Cardiac fibroblast (primary cell): ENCODE measurements around the gene TBC1D7.

Source experiments
- DNase-seq, 2 donors: peaks; one replicate each; pipeline versions ENCODE4 v3.0.0 to v3.0.0-alpha.2; 2010; ENCODE audit warnings: low read depth in 2 of 2
- H3K4me3 ChIP-seq, 2 donors: replicated peaks in 1 of 2; 1 replicate in 1 of 2; 2 replicates in 1 of 2; pipeline ENCODE4 v1.5.1; 2011; ENCODE audit warnings: low read depth in 2 of 2, low read length in 2 of 2, mild to moderate bottlenecking in 2 of 2, moderate library complexity in 1 of 2
- TF ChIP-seq, protein P1 (sequence below): IDR thresholded peaks from one replicate; pipeline ENCODE4 v1.5.1; 2011; ENCODE audit warnings: low read depth, mild to moderate bottlenecking, low read length, inconsistent platforms

Gene TBC1D7

GRCh38 chr6:13307508-13307995, 20.8 kb downstream of the TBC1D7 start:
- TF ChIP-seq, protein P1, sequence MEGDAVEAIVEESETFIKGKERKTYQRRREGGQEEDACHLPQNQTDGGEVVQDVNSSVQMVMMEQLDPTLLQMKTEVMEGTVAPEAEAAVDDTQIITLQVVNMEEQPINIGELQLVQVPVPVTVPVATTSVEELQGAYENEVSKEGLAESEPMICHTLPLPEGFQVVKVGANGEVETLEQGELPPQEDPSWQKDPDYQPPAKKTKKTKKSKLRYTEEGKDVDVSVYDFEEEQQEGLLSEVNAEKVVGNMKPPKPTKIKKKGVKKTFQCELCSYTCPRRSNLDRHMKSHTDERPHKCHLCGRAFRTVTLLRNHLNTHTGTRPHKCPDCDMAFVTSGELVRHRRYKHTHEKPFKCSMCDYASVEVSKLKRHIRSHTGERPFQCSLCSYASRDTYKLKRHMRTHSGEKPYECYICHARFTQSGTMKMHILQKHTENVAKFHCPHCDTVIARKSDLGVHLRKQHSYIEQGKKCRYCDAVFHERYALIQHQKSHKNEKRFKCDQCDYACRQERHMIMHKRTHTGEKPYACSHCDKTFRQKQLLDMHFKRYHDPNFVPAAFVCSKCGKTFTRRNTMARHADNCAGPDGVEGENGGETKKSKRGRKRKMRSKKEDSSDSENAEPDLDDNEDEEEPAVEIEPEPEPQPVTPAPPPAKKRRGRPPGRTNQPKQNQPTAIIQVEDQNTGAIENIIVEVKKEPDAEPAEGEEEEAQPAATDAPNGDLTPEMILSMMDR = no peak
- no peak overlapping the region for H3K4me3 ChIP-seq
- peak; percentile 86 to 97 for DNase-seq

DNA sequence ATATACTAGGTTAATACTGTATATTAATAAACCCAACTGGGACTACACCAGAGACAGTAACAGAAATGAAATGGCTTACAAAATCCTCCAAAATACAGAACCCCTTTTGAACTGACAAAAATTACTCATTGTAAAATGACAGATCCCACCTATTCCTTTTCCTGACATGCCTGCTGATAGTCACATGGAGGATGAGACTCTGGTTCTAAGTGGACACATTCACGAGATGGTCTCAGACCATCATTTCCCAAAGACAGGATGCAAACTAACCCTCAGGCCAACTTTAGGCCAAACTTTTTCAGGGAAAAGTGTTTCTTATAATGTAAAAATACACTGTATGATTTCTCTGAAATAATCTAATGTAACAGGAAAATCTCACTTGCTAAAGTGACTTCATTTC, 22.5 kb downstream of the TBC1D7 start:
- TF ChIP-seq, protein P1 = no peak
- H3K4me3 ChIP-seq = no peak overlapping the region
- no peak for DNase-seq

DNA sequence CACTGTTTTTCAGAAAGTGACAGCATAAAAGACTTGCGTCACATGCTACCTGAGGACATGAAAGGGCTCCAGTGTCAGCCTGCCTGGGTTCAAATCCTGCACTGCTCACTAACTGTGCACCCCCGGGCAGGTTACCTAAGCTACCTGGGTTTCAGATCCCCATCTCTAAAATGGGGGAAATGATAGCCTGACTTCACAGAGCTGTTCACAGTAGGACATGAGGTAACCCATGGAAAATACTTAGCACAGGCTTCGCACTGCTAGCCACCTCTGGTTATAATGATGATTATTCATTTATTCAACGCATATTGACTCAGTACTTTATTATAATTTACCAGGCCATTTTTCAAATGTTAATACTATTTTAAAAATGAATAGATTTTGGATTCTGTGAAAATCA, 23.0 kb downstream of the TBC1D7 start:
- DNase-seq = no peak
- H3K4me3 ChIP-seq = no peak overlapping the region
- TF ChIP-seq, protein P1 = no peak

DNA sequence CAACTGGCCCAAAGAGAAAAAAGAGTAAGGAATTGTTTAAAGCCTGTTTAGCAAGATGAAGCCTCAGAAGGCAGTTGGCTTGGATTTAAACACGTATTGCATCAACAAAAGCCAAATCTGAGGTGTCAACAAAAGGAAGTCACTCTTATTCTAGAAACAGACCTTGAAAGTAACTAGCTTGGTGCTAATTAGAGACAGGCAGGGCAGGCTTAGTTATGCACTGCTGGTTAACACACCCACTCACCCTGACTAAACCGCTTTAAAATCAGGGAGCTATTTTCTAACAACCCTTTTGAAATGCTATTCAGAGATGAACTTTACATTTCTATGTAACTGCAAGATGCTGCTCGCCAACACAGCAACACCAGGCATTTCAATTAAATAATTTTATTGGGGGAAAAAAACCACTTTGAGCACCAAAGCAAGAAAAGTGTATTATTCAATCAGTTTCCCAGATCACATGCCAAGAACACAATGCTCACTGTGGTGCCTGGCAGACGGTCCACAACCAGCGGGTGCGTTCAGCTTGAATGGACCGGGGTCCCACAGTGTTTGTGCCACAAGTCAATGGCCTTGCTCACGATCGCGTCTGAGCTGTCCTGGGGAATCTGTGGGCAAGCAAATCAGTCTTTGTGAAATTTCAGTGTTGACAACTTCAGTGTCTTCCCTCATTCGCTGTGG, 23.6 kb downstream of the TBC1D7 start:
- DNase-seq = peak in 1 of 2 donors; percentile 42
- no peak overlapping the region for H3K4me3 ChIP-seq
- TF ChIP-seq, protein P1 = no peak

DNA sequence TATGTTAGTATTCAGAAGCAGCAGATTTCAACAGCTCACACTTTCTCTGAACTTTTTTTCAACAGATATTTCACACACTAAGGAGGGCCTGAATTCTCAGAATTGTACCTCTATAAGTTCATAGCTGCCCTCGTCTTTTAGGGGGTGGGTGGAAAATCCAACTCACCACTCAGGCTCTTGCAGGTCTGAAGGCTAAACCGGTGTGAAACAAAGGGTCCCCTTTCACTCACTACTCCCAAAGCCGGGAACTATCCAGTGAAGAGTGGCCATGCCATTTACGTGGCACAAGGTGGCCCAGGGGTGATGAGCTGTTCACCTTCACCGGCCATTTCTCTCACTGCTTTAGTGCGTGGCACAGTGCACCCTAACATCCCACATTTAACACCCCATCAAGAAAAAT, 24.2 kb downstream of the TBC1D7 start:
- DNase-seq = no peak
- TF ChIP-seq, protein P1 = no peak
- H3K4me3 ChIP-seq = no peak overlapping the region

- peak; percentile 86 to 89 for DNase-seq
- TF ChIP-seq, protein P1 = no peak
- H3K4me3 ChIP-seq = peak overlapping the region in 1 of 2 donors; percentile 12
Measured at GRCh38 chr6:13303668-13304017, 24.7 kb downstream of the TBC1D7 start.
